Loucy (cell line): ENCODE data around the gene ARHGAP31.

Experiments used
- H2AFZ ChIP-seq: fragments of 200-600 bp; sonication (generic); 2 replicates; pipeline ENCODE4 v1.6.0; 2016; ENCODE audit warnings: antibody characterized with exemption, mild to moderate bottlenecking, low read length, moderate library complexity
- H3F3A ChIP-seq: fragments of 200-600 bp; 2 replicates; pipeline ENCODE4 v1.6.0; 2016; ENCODE audit warnings: antibody characterized with exemption, low read depth, mild to moderate bottlenecking
- H3K27me3 ChIP-seq: fragments of 200-600 bp; sonication (generic); 2 replicates; pipeline ENCODE4 v1.6.1; 2014; ENCODE audit warnings: low read length, mild to moderate bottlenecking; ENCODE audit not compliant: insufficient read depth, poor library complexity, severe bottlenecking
- H3K36me3 ChIP-seq: fragments of 200-600 bp; sonication (generic); 2 replicates; pipeline ENCODE4 v1.6.1; 2016; ENCODE audit warnings: low read length; ENCODE audit not compliant: insufficient read depth
- H3K4me1 ChIP-seq: fragments of 200-600 bp; sonication (generic); 2 replicates; pipeline ENCODE4 v1.5.1; 2014; ENCODE audit warnings: low read length, mild to moderate bottlenecking; ENCODE audit not compliant: insufficient read depth, poor library complexity, severe bottlenecking
- H3K4me2 ChIP-seq: fragments of 200-600 bp; sonication (generic); 2 replicates; pipeline ENCODE4 v1.6.0; 2014; ENCODE audit warnings: antibody characterized with exemption, low read length, low read depth, mild to moderate bottlenecking; ENCODE audit not compliant: poor library complexity, severe bottlenecking
- H3K4me3 ChIP-seq: fragments of 200-600 bp; sonication (generic); 2 replicates; pipeline ENCODE4 v1.5.1; 2014; ENCODE audit warnings: low read length, mild to moderate bottlenecking, mixed read lengths; ENCODE audit not compliant: poor library complexity, severe bottlenecking
- H3K79me2 ChIP-seq: fragments of 200-600 bp; sonication (generic); 2 replicates; pipeline ENCODE4 v1.6.1; 2014; ENCODE audit warnings: low read length; ENCODE audit not compliant: insufficient read depth
- H3K9ac ChIP-seq: fragments of 200-600 bp; sonication (generic); 2 replicates; pipeline ENCODE4 v1.6.0; 2014; ENCODE audit warnings: mild to moderate bottlenecking, low read depth, low read length, moderate library complexity; ENCODE audit not compliant: poor library complexity, severe bottlenecking
- H3K9me2 ChIP-seq: fragments of 200-600 bp; sonication (generic); replicated peaks from 2 replicates; pipeline ENCODE4 v1.6.1; 2016; ENCODE audit warnings: low read depth, low read length, mixed read lengths
- H3K9me3 ChIP-seq: fragments of 200-600 bp; sonication (generic); 2 replicates; pipeline ENCODE4 v1.6.1; 2014; ENCODE audit warnings: mild to moderate bottlenecking, antibody characterized with exemption, low read length, low read depth; ENCODE audit not compliant: insufficient read depth
- H4K20me1 ChIP-seq: fragments of 200-600 bp; sonication (generic); 2 replicates; pipeline ENCODE4 v1.6.0; 2014; ENCODE audit warnings: antibody characterized with exemption, low read length, mild to moderate bottlenecking; ENCODE audit not compliant: insufficient read depth, poor library complexity, severe bottlenecking
- EZH2phosphoT487 ChIP-seq: fragments of 200-600 bp; IDR thresholded peaks from 2 replicates; pipeline ENCODE4 v1.6.1; 2018; ENCODE audit warnings: antibody characterized with exemption, mild to moderate bottlenecking, moderate library complexity, borderline replicate concordance
- TF ChIP-seq, protein P1 (sequence below): fragments of 200-600 bp; sonication (generic); conservative IDR thresholded peaks from 2 replicates; pipeline ENCODE4 v1.5.1; 2014; ENCODE audit warnings: mild to moderate bottlenecking, antibody characterized with exemption, low read length

Gene ARHGAP31

DNA sequence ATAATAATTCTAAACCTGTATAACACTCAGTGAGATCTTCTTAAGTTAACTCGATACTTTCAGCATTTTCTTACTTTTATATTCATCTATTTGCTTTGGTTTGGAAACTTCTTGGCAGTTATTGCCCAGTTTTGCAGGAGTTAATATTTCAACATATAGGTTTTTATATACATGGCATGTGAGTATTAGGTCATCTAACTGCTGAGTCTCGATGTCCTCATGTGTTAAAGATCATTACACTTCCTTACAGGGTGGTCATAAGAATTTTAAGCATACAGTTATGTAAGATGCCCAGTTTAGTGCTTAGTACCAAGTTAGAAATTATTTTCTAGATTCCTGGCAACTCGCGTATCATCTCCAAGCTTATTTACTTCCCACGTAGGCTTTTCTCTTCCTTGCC, 106.3 kb downstream of the ARHGAP31 start:
- no peak overlapping the region for H3K4me2 ChIP-seq
- no peaks in the 10 kb centered on the region for H3K4me1 ChIP-seq
- H3F3A ChIP-seq: no peaks in the 10 kb centered on the region
- no peak overlapping the region for H2AFZ ChIP-seq
- H3K4me3 ChIP-seq: no peak overlapping the region
- TF ChIP-seq, protein P1, sequence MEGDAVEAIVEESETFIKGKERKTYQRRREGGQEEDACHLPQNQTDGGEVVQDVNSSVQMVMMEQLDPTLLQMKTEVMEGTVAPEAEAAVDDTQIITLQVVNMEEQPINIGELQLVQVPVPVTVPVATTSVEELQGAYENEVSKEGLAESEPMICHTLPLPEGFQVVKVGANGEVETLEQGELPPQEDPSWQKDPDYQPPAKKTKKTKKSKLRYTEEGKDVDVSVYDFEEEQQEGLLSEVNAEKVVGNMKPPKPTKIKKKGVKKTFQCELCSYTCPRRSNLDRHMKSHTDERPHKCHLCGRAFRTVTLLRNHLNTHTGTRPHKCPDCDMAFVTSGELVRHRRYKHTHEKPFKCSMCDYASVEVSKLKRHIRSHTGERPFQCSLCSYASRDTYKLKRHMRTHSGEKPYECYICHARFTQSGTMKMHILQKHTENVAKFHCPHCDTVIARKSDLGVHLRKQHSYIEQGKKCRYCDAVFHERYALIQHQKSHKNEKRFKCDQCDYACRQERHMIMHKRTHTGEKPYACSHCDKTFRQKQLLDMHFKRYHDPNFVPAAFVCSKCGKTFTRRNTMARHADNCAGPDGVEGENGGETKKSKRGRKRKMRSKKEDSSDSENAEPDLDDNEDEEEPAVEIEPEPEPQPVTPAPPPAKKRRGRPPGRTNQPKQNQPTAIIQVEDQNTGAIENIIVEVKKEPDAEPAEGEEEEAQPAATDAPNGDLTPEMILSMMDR: no peak
- no peak for TF ChIP-seq EZH2phosphoT487
- H3K79me2 ChIP-seq: no peaks in the 10 kb centered on the region
- H4K20me1 ChIP-seq: no peaks in the 10 kb centered on the region
- no peak overlapping the region for H3K9ac ChIP-seq
- no peaks in the 10 kb centered on the region for H3K36me3 ChIP-seq
- H3K9me3 ChIP-seq: no peaks in the 10 kb centered on the region
- no peaks in the 10 kb centered on the region for H3K27me3 ChIP-seq
- no peaks in the 10 kb centered on the region for H3K9me2 ChIP-seq

DNA sequence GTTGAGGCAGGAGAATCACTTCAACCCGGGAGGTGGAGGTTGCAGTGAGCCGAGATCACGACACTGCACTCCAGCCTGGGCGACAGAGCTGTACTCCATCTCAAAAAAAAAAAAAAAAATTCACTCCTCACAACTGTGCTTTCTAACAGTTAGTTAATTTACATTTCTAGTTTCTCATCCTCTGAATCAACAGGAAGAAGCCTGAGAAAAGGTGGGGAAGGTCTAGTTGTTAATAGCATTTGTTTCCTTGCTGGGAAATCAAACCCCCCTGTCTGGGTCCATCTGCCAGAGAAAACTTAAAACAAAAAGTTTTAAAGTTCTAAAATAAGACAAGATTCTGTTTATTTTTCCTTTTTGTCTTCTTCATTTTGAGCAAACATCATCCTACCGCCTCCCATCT, 106.9 kb downstream of the ARHGAP31 start:
- Histone ChIP-seq H3K9ac (no peak overlapping the region), H3K27me3 (no peaks in the 10 kb centered on the region), H3K9me3 (no peaks in the 10 kb centered on the region), H3K4me1 (no peaks in the 10 kb centered on the region), H4K20me1 (no peaks in the 10 kb centered on the region), H3K79me2 (no peaks in the 10 kb centered on the region), H2AFZ (no peak overlapping the region), H3K4me3 (no peak overlapping the region), H3K4me2 (no peak overlapping the region), H3K36me3 (no peaks in the 10 kb centered on the region), H3F3A (no peaks in the 10 kb centered on the region), H3K9me2 (no peaks in the 10 kb centered on the region)
- TF ChIP-seq, protein P1: no peak
- no peak for TF ChIP-seq EZH2phosphoT487

DNA sequence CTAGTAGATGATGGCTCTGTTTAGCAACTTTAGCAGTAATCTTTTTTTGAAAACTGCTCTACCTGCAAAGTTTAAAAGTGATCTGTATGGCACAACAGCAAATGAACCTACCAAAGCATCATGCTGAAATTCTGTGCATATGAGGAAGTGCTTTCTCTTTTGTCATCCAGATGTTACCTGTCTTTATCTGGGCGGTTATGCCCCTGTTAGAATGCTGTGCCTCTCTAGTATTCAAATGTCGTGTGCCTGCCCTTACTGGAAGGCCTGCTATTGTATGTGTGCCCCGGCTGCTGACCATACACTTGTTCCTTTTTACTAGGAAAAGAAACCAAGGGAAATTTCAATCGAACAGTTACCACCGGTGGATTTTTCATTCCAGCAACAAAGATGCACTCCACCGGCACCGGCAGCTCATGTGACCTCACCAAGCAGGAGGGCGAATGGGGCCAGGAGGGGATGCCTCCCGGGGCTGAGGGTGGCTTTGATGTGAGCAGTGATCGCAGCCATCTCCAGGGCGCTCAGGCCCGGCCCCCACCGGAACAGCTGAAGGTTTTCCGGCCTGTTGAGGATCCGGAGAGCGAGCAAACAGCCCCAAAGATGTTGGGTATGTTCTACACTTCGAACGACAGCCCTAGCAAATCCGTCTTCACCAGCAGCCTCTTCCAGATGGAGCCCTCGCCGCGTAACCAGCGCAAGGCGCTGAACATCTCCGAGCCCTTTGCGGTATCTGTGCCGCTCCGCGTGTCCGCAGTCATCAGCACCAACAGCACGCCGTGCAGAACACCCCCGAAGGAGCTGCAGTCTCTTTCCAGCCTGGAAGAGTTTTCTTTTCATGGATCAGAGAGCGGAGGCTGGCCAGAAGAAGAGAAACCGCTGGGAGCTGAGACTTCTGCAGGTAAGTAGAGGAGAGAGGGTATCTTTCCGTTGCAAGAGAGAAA, 107.6 kb downstream of the ARHGAP31 start:
- Histone ChIP-seq H3K4me1 (no peaks in the 10 kb centered on the region), H3K9me3 (no peaks in the 10 kb centered on the region), H3K79me2 (no peaks in the 10 kb centered on the region), H2AFZ (no peak overlapping the region), H3K9me2 (no peaks in the 10 kb centered on the region), H3F3A (no peaks in the 10 kb centered on the region), H3K4me3 (no peak overlapping the region), H4K20me1 (no peaks in the 10 kb centered on the region), H3K36me3 (no peaks in the 10 kb centered on the region), H3K4me2 (no peak overlapping the region), H3K27me3 (no peaks in the 10 kb centered on the region), H3K9ac (no peak overlapping the region)
- TF ChIP-seq EZH2phosphoT487: no peak
- TF ChIP-seq, protein P1: no peak
